ENCODE results near the gene WNT11. TPM values are rescaled to one million over a fixed set of nuclear protein-coding genes. Genes with fewer than 3 reads are reported as not detected.

WNT11 gene
- total RNA-seq, 1 experiment from 2014 or later: not detected

- H3K36me3 Mint-ChIP-seq (ENCODE audit: insufficient read depth, unreplicated experiment): peaks cover 5% of the 10 kb centered on the region
- CTCF ChIA-PET: interaction anchor here (1.6 kb wide), 1 partner anchor 8 kb away, joined by 5 read pairs; no protein-coding TSS in a partner anchor
- no peaks in the 10 kb centered on the region for H3K9me3 Mint-ChIP-seq (ENCODE audit: unreplicated experiment)
- peaks cover 11% of the 10 kb centered on the region for H3K27me3 Mint-ChIP-seq (ENCODE audit: insufficient read depth, unreplicated experiment)
- H3K4me1 Mint-ChIP-seq (ENCODE audit: insufficient read depth, unreplicated experiment): no peaks in the 10 kb centered on the region
- H3K4me3 Mint-ChIP-seq (ENCODE audit: unreplicated experiment): no peak overlapping the region
- TF ChIP-seq, protein P1, sequence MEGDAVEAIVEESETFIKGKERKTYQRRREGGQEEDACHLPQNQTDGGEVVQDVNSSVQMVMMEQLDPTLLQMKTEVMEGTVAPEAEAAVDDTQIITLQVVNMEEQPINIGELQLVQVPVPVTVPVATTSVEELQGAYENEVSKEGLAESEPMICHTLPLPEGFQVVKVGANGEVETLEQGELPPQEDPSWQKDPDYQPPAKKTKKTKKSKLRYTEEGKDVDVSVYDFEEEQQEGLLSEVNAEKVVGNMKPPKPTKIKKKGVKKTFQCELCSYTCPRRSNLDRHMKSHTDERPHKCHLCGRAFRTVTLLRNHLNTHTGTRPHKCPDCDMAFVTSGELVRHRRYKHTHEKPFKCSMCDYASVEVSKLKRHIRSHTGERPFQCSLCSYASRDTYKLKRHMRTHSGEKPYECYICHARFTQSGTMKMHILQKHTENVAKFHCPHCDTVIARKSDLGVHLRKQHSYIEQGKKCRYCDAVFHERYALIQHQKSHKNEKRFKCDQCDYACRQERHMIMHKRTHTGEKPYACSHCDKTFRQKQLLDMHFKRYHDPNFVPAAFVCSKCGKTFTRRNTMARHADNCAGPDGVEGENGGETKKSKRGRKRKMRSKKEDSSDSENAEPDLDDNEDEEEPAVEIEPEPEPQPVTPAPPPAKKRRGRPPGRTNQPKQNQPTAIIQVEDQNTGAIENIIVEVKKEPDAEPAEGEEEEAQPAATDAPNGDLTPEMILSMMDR (IDR thresholded peaks at IDR 0.05; ENCODE audit: unreplicated experiment): no peak
- no TSS peak for BruUV-seq (replicated peaks)
- intact Hi-C loops (cut with micrococcal nuclease): loop anchor here (5.0 kb wide), 1 partner anchor 157 kb away; no protein-coding TSS in a partner anchor
- POLR2A ChIA-PET: no interaction called here
- no peak for DNase-seq (ENCODE audit: unreplicated experiment)
- no peak overlapping the region for H3K27ac Mint-ChIP-seq (ENCODE audit: low read depth, unreplicated experiment)
Observed at GRCh38 chr11:76159983-76160661, 46.2 kb downstream of the WNT11 start.

DNA sequence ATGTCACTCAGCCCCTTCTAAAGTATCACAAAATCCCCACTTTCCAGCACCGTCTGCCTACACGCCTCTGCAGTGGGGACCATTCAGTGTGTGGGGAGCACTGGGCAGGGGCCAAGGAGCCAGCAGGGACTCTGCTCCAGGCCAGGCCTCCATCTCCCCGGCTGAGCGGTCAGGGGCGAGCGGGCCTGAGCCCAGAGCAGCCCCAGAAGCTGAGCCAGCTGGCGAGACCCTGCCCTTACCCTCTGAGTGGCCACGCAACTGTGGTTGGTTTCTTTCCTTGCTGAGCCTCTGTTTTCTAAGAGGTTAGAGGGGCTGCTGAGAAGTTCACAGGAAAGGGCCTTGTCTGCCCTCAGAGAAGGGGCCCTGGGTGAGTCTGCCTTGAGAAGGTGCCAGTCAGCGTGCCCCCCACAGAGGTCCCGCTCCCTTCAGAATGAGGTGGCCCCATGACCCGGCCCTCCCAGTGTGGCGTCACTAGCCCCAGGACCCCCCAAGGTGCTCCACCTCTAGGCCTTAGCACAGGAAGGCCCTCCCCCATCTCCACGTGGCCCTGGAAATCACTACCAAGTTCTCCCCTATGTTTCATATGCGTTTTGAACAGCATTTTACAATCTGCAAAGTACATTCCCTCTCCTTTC, 46.9 kb downstream of the WNT11 start:
- TF ChIP-seq, protein P1 (IDR thresholded peaks at IDR 0.05; ENCODE audit: unreplicated experiment): no peak
- Mint-ChIP-seq H3K4me1 (ENCODE audit: insufficient read depth, unreplicated experiment) (no peaks in the 10 kb centered on the region), H3K36me3 (ENCODE audit: insufficient read depth, unreplicated experiment) (peaks cover 5% of the 10 kb centered on the region), H3K27me3 (ENCODE audit: insufficient read depth, unreplicated experiment) (peaks cover 11% of the 10 kb centered on the region), H3K4me3 (ENCODE audit: unreplicated experiment) (no peak overlapping the region), H3K9me3 (ENCODE audit: unreplicated experiment) (no peaks in the 10 kb centered on the region), H3K27ac (ENCODE audit: low read depth, unreplicated experiment) (no peak overlapping the region)
- DNase-seq (ENCODE audit: unreplicated experiment): no peak
- intact Hi-C loops (cut with micrococcal nuclease): loop anchor here (5.0 kb wide), 1 partner anchor 158 kb away; no protein-coding TSS in a partner anchor
- ChIA-PET POLR2A (no interaction called here), CTCF (no interaction called here)
- no TSS peak for BruUV-seq (replicated peaks)

DNA sequence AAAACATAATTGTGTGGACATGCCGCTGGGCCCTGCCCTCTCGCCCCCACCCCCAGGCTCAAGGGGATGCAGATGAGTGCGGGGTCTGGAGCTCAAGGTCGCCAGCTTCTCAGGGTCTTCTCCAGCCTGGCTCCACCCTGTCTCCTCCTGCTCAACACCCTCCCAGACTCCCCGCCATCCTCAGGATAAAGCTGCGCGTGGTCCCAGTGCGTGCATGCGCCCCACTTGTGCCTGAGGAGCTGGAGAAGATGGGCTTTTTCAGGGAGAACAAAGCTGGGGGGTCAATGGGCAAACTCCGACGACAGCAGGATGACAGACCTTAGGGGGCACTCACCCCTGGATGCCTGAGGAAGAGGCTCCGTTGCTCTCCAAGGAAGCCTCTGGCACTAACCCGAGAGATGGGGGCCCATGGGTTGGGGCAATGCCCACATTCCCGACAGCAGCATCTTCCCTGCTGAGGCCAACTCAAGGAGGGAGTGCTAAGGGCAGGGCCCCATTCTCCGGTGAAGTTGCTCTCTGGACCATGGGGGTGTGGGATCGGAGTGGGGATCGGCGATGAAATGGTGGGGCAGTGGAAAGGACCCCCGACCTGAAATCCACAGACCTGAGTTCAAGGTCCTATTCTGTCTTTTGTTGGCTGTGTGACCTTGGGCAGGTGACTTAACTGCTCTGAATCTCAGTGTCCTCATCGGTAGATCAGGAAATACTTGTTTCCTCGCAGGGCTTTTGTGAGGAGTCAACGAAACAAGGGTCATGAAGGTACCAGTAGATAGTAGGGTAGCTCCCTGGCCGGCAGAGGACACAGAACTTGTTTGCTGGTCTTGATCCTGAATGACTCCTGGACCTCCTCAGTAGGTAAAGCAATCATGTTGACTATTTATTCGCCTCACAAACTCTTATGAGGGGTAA, 47.7 kb downstream of the WNT11 start:
- POLR2A ChIA-PET: no interaction called here
- H3K4me3 Mint-ChIP-seq (ENCODE audit: unreplicated experiment): no peak overlapping the region
- DNase-seq (ENCODE audit: unreplicated experiment): no peak
- intact Hi-C loops (cut with micrococcal nuclease): loop anchor here (5.0 kb wide), 1 partner anchor 159 kb away; no protein-coding TSS in a partner anchor
- no TSS peak for BruUV-seq (replicated peaks)
- no peaks in the 10 kb centered on the region for H3K9me3 Mint-ChIP-seq (ENCODE audit: unreplicated experiment)
- H3K27ac Mint-ChIP-seq (ENCODE audit: low read depth, unreplicated experiment): no peak overlapping the region
- CTCF ChIA-PET: interaction anchor here (1.1 kb wide), 1 partner anchor 266 kb away, joined by 3 read pairs; no protein-coding TSS in a partner anchor
- peaks cover 11% of the 10 kb centered on the region for H3K27me3 Mint-ChIP-seq (ENCODE audit: insufficient read depth, unreplicated experiment)
- peaks cover 5% of the 10 kb centered on the region for H3K36me3 Mint-ChIP-seq (ENCODE audit: insufficient read depth, unreplicated experiment)
- no peaks in the 10 kb centered on the region for H3K4me1 Mint-ChIP-seq (ENCODE audit: insufficient read depth, unreplicated experiment)
- TF ChIP-seq, protein P1 (IDR thresholded peaks at IDR 0.05; ENCODE audit: unreplicated experiment): no peak
